Activated naive CD8-positive, alpha-beta T cell treated with anti-CD3 and anti-CD28 coated beads, Interleukin-2, amount 50 U/mL, for 24 hours (primary cell): ENCODE data around the gene TP63.

Experiments used
- ATAC-seq: fragments of 150-1000 bp; cut with Tn5 transposase; one replicate; pipeline ENCODE4 v1.10.0; 2021
- DNase-seq: peaks from one replicate; pipeline ENCODE4 v3.0.0; 2021
- H3K27ac Mint-ChIP-seq: one replicate; pipeline ENCODE4 v1.8.0; 2021; ENCODE audit warnings: mild to moderate bottlenecking, mixed read lengths
- H3K27me3 Mint-ChIP-seq: one replicate; pipeline ENCODE4 v1.8.0; 2021; ENCODE audit warnings: mixed read lengths
- H3K36me3 Mint-ChIP-seq: one replicate; pipeline ENCODE4 v1.8.0; 2021; ENCODE audit warnings: low read depth, mixed read lengths
- H3K4me1 Mint-ChIP-seq: one replicate; pipeline ENCODE4 v1.8.0; 2021; ENCODE audit warnings: mixed read lengths
- H3K4me3 Mint-ChIP-seq: one replicate; pipeline ENCODE4 v1.8.0; 2021; ENCODE audit warnings: mild to moderate bottlenecking, moderate library complexity, mixed read lengths
- H3K9me3 Mint-ChIP-seq: one replicate; pipeline ENCODE4 v1.8.0; 2021; ENCODE audit warnings: mixed read lengths

The TP63 gene

GRCh38 chr3:189778340-189778950, 147.3 kb downstream of the TP63 start:
- Mint-ChIP-seq H3K36me3 (no peaks in the 10 kb centered on the region), H3K27me3 (no peaks in the 10 kb centered on the region), H3K4me3 (no peak overlapping the region), H3K4me1 (peaks cover 3% of the 10 kb centered on the region), H3K9me3 (no peaks in the 10 kb centered on the region), H3K27ac (no peak overlapping the region)
- DNase-seq: no peak
- no peak for ATAC-seq

- H3K4me1 Mint-ChIP-seq: peaks cover 3% of the 10 kb centered on the region
- no peak overlapping the region for H3K4me3 Mint-ChIP-seq
- ATAC-seq (no peak), DNase-seq (no peak)
- H3K9me3 Mint-ChIP-seq: no peaks in the 10 kb centered on the region
- no peaks in the 10 kb centered on the region for H3K27me3 Mint-ChIP-seq
- no peaks in the 10 kb centered on the region for H3K36me3 Mint-ChIP-seq
- H3K27ac Mint-ChIP-seq: no peak overlapping the region
These were observed 148.0 kb downstream of the TP63 start for GRCh38 chr3:189779166-189779565.

GRCh38 chr3:189780546-189781270, 149.5 kb downstream of the TP63 start:
- Mint-ChIP-seq H3K36me3 (no peaks in the 10 kb centered on the region), H3K27me3 (no peaks in the 10 kb centered on the region), H3K27ac (no peak overlapping the region), H3K9me3 (no peaks in the 10 kb centered on the region), H3K4me3 (no peak overlapping the region), H3K4me1 (peaks cover 3% of the 10 kb centered on the region)
- DNase-seq: no peak
- no peak for ATAC-seq

DNA sequence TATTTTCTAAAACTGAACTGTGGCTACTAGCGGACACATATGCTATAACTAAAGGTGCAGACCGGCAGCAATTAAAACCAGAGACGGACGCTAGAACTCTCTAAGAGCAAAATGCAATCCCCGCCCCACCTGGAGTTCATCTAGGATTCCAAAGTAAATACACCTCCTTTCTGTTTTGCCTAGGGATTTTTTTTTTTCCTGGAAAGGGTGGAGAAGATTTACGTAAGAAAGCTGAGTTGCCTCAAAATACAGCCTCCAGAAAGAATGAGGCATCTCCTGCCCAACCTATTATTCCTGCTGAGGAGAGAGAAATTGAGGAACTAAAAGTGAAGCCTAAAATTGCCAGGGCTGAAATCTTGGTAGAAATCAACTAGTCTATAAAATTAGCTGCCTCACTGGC, 150.2 kb downstream of the TP63 start:
- Mint-ChIP-seq H3K4me3 (no peak overlapping the region), H3K27me3 (no peaks in the 10 kb centered on the region), H3K9me3 (no peaks in the 10 kb centered on the region), H3K27ac (no peak overlapping the region), H3K4me1 (peaks cover 3% of the 10 kb centered on the region), H3K36me3 (no peaks in the 10 kb centered on the region)
- ATAC-seq (no peak), DNase-seq (no peak)

DNA sequence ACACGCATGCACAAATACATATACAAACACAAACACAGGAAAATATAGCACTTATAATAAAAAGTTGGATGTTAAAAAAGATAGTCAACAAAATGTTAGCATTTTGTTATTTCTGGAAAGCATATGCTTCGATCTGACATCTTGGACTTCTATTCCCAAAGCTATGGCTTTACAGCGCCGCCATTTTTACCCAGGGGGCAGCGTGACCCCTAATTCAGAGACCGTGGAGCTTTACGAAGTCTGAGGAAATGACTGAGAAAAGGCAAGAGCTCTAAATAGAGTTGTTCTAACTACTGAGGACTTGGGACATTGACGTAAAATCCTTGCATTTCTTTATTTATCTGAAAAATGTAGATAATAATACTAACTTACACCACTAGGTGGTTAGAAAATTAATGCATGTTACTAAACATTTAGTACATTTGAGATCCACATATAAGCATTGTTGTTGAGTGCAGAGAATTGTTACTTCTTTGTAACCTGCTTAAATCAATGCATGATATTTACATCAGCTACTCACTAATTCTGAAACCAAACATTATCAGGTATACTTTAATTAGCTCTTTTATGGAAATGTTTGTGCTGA, 155.4 kb downstream of the TP63 start:
- H3K4me1 Mint-ChIP-seq: peaks cover 5% of the 10 kb centered on the region
- no peak for ATAC-seq

GRCh38 chr3:189787191-189787590, 156.0 kb downstream of the TP63 start:
- Mint-ChIP-seq H3K36me3 (no peaks in the 10 kb centered on the region), H3K27me3 (no peaks in the 10 kb centered on the region), H3K4me1 (peaks cover 5% of the 10 kb centered on the region), H3K9me3 (no peaks in the 10 kb centered on the region), H3K4me3 (no peak overlapping the region), H3K27ac (no peak overlapping the region)
- no peak for ATAC-seq
- DNase-seq: no peak

More for the DNA sequence above, 155.4 kb downstream of the TP63 start:
- H3K27ac Mint-ChIP-seq: no peak overlapping the region
- no peaks in the 10 kb centered on the region for H3K9me3 Mint-ChIP-seq
- H3K4me3 Mint-ChIP-seq: no peak overlapping the region
- DNase-seq: no peak
- no peaks in the 10 kb centered on the region for H3K27me3 Mint-ChIP-seq
- no peaks in the 10 kb centered on the region for H3K36me3 Mint-ChIP-seq

DNA sequence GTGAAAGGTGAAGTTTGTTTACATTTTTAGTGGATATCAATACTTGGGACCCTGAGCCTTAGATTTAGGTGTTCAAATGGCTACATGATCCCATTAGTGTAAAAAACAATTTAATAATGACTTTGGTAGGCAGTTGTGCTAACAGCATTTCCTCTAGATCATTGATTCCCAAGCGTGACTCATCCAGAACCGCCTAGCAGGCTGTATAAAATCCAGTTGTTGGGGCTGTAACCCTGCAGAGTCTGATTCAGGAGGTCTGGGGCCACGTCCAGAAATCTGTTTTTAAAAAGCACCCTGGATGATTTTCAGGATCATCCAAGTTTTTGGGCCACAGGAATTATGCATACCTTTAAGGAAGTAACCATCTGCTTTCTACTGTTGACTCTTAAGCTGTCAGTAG, 156.4 kb downstream of the TP63 start:
- Mint-ChIP-seq H3K4me3 (no peak overlapping the region), H3K27ac (no peak overlapping the region), H3K9me3 (no peaks in the 10 kb centered on the region), H3K4me1 (peaks cover 5% of the 10 kb centered on the region), H3K27me3 (no peaks in the 10 kb centered on the region), H3K36me3 (no peaks in the 10 kb centered on the region)
- ATAC-seq (no peak), DNase-seq (no peak)

- no peak overlapping the region for H3K4me3 Mint-ChIP-seq
- peaks cover 6% of the 10 kb centered on the region for H3K4me1 Mint-ChIP-seq
- DNase-seq (no peak), ATAC-seq (no peak)
- H3K36me3 Mint-ChIP-seq: no peaks in the 10 kb centered on the region
- no peak overlapping the region for H3K27ac Mint-ChIP-seq
- H3K9me3 Mint-ChIP-seq: no peaks in the 10 kb centered on the region
- peaks cover 2% of the 10 kb centered on the region for H3K27me3 Mint-ChIP-seq
These were observed 158.2 kb downstream of the TP63 start for GRCh38 chr3:189789432-189789831.

GRCh38 chr3:189790658-189791057, 159.5 kb downstream of the TP63 start:
- H3K4me1 Mint-ChIP-seq: peaks cover 12% of the 10 kb centered on the region
- DNase-seq: no peak
- no peaks in the 10 kb centered on the region for H3K36me3 Mint-ChIP-seq
- peak overlapping the region; percentile 9 for H3K4me3 Mint-ChIP-seq
- ATAC-seq: no peak
- no peak overlapping the region for H3K27ac Mint-ChIP-seq
- H3K27me3 Mint-ChIP-seq: peaks cover 2% of the 10 kb centered on the region
- H3K9me3 Mint-ChIP-seq: no peaks in the 10 kb centered on the region

DNA sequence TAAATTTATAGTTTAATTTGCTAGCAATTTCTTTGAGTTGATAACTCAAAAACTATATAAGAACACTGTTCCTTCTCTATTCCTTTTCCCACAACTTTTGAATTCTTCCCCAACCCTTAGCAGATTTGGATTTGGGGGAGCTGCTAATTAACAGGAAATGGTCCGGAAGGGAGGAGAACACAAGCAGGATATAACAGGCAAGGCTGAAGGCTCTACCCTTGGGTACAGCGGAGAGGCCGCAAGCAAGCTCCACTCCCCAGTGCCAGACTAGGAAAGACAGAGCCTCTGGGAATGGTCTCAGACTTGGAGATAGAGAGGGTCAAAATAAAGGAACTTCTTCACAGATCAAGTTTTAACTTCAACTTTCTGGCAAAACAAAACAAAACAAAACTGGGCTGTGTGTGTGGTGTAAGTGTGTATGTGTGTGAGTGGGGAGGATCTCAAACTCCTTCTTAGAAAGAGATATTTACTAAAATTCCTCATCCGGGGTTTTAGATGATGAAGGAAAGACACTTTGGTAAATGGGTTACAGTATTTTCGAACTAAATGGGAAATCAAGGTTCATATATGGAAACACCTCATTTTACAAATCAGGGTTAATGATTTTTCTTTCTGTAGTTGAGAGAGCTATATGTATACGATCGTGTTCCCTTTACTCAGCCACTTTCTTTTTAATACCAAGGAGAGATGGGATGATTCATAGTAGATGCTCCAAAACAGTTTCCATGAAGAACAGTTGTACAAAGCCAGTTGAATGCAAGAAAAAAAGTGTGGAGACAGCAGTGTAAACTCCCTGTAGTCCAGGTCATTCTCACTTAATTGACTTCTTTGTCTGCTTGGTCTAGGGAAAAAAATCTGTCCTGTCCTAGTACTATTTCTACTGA, 161.1 kb downstream of the TP63 start:
- H3K4me3 Mint-ChIP-seq: no peak overlapping the region
- no peak for ATAC-seq
- no peak for DNase-seq
- no peaks in the 10 kb centered on the region for H3K36me3 Mint-ChIP-seq
- peaks cover 2% of the 10 kb centered on the region for H3K27me3 Mint-ChIP-seq
- no peak overlapping the region for H3K27ac Mint-ChIP-seq
- H3K9me3 Mint-ChIP-seq: no peaks in the 10 kb centered on the region
- peaks cover 12% of the 10 kb centered on the region for H3K4me1 Mint-ChIP-seq

DNA sequence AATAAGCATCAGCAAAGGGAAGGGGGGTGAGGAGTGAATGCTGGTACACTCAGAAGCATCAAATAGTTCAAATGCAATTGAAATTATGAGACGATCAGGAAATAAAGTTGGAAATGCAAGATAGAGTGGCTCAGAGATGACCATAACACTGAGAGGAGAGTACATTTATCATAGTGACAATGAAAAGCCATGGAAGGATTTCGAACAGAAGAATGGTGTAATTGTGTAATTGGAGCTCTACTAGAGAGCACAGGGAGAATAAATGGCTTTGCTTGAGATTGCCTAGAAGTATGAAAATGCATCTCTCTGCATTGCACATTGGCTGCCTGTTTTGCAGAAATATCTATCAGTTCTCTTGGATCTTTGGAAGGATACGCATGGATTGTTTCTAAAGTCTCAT, 163.3 kb downstream of the TP63 start:
- Mint-ChIP-seq H3K4me1 (peaks cover 12% of the 10 kb centered on the region), H3K9me3 (no peaks in the 10 kb centered on the region), H3K36me3 (no peaks in the 10 kb centered on the region), H3K27me3 (peaks cover 2% of the 10 kb centered on the region), H3K4me3 (no peak overlapping the region), H3K27ac (no peak overlapping the region)
- ATAC-seq (no peak), DNase-seq (no peak)

GRCh38 chr3:189797103-189797750, 166.0 kb downstream of the TP63 start:
- H3K27me3 Mint-ChIP-seq: peaks cover 2% of the 10 kb centered on the region
- DNase-seq (no peak), ATAC-seq (no peak)
- peaks cover 8% of the 10 kb centered on the region for H3K4me1 Mint-ChIP-seq
- no peaks in the 10 kb centered on the region for H3K36me3 Mint-ChIP-seq
- no peak overlapping the region for H3K4me3 Mint-ChIP-seq
- H3K9me3 Mint-ChIP-seq: no peaks in the 10 kb centered on the region
- no peak overlapping the region for H3K27ac Mint-ChIP-seq

DNA sequence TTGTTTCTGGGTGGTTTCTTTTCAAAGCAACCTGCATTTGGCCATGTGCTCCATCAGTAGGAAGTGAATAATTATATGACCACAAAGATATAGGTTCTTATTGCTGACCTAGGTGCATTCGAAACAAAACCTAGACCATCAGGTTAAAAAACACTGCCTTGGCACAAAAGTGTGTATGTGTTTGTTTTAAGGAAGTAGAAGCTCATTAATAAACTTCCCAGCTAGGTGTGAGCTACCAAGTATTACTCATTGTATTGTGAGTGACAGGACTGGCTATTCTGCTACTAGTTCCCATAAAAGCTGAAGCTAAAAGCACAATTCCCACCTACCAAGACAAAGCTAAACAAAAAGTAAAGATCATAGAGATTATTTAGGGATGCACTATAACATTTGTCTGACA, 168.2 kb downstream of the TP63 start:
- Mint-ChIP-seq H3K4me3 (no peak overlapping the region), H3K36me3 (no peaks in the 10 kb centered on the region), H3K27ac (no peak overlapping the region), H3K9me3 (no peaks in the 10 kb centered on the region), H3K27me3 (peaks cover 1% of the 10 kb centered on the region), H3K4me1 (peaks cover 6% of the 10 kb centered on the region)
- ATAC-seq: no peak
- DNase-seq: no peak

- H3K4me1 Mint-ChIP-seq: no peaks in the 10 kb centered on the region
- no peak for DNase-seq
- H3K36me3 Mint-ChIP-seq: no peaks in the 10 kb centered on the region
- H3K27ac Mint-ChIP-seq: no peak overlapping the region
- no peak for ATAC-seq
- no peaks in the 10 kb centered on the region for H3K9me3 Mint-ChIP-seq
- H3K4me3 Mint-ChIP-seq: no peak overlapping the region
- no peaks in the 10 kb centered on the region for H3K27me3 Mint-ChIP-seq
These were observed 169.2 kb downstream of the TP63 start for GRCh38 chr3:189800436-189800835.
